ENCODE results near the gene TUBGCP3.

DNA sequence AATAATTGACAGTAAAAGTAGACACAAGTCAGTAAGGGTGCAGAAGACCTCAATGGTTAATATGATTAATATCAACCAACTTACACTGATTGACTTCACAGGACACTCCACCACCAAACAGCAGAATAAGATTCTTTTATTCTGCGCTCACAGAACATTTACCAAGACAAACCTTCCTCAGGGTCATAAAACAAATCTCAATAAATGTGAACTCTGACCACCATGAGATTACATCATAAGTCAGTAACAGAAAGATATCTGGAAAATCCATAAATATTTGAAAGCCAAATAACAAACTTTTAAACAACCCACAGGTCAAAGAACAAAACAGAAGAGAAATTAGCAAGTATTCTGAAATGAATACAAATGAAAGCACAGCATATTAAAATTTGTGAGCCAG lies 112.1 kb downstream of the TUBGCP3 start:
- TF ChIP-seq, protein P1, sequence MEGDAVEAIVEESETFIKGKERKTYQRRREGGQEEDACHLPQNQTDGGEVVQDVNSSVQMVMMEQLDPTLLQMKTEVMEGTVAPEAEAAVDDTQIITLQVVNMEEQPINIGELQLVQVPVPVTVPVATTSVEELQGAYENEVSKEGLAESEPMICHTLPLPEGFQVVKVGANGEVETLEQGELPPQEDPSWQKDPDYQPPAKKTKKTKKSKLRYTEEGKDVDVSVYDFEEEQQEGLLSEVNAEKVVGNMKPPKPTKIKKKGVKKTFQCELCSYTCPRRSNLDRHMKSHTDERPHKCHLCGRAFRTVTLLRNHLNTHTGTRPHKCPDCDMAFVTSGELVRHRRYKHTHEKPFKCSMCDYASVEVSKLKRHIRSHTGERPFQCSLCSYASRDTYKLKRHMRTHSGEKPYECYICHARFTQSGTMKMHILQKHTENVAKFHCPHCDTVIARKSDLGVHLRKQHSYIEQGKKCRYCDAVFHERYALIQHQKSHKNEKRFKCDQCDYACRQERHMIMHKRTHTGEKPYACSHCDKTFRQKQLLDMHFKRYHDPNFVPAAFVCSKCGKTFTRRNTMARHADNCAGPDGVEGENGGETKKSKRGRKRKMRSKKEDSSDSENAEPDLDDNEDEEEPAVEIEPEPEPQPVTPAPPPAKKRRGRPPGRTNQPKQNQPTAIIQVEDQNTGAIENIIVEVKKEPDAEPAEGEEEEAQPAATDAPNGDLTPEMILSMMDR (IDR thresholded peaks at IDR 0.05): no peak
- no peak for TF ChIP-seq EZH2 (IDR thresholded peaks at IDR 0.05; ENCODE audit: borderline replicate concordance, insufficient read depth, low read depth, low read length, poor library complexity, severe bottlenecking)

Data from B cell (primary cell).